GM06990 (cell line): Measurements from ENCODE around the gene ARSG.
"Not testable (repeated sequence)": the region's sequence is repeated elsewhere in the genome, so short reads cannot be mapped to it uniquely, and the experiment has no call there.

Experiments used
- DNase-seq: peaks from one replicate; pipeline ENCODE4 v3.0.0-alpha.2; 2011; ENCODE audit not compliant: insufficient read length; ENCODE audit errors: extremely low read depth
- H3K27me3 ChIP-seq: replicated peaks from 2 replicates; pipeline ENCODE4 v1.6.0; 2011; ENCODE audit warnings: low read length; ENCODE audit not compliant: control insufficient read depth, insufficient read depth
- H3K36me3 ChIP-seq: 2 replicates; pipeline ENCODE4 v1.5.1; 2011; ENCODE audit warnings: low read length; ENCODE audit not compliant: control insufficient read depth, insufficient read depth
- H3K4me3 ChIP-seq: replicated peaks from 2 replicates; pipeline ENCODE4 v1.5.1; 2011; ENCODE audit warnings: low read depth, mild to moderate bottlenecking, control low read depth, low read length
- TF ChIP-seq, protein P1 (sequence below): IDR thresholded peaks from 2 replicates; pipeline ENCODE4 v1.5.1; 2011; ENCODE audit warnings: low read length, control low read depth, mild to moderate bottlenecking, inconsistent platforms; ENCODE audit not compliant: insufficient read depth, poor library complexity, severe bottlenecking

ARSG gene

DNA sequence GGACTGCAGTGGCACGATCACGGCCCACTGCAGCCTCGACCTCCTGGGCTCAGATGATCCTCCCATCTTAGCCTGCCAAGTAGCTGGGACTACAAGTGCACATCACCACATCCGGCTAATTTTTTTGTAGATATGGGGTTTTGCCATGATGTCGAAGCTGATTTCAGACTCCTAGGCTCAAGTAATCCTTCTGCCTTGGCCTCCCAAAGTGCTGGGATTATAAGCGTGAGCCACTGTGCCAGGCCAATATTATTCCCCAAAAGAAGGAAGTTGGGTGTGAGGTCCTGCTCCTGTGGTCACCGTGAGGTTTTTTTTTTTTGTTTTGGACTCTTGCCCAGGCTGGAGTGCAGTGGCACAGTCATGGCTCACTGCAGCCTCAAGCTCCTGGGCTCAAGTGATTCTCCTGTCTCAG lies 41.9 kb upstream of the ARSG start:
- no peaks in the 10 kb centered on the region for H3K27me3 ChIP-seq
- TF ChIP-seq, protein P1, sequence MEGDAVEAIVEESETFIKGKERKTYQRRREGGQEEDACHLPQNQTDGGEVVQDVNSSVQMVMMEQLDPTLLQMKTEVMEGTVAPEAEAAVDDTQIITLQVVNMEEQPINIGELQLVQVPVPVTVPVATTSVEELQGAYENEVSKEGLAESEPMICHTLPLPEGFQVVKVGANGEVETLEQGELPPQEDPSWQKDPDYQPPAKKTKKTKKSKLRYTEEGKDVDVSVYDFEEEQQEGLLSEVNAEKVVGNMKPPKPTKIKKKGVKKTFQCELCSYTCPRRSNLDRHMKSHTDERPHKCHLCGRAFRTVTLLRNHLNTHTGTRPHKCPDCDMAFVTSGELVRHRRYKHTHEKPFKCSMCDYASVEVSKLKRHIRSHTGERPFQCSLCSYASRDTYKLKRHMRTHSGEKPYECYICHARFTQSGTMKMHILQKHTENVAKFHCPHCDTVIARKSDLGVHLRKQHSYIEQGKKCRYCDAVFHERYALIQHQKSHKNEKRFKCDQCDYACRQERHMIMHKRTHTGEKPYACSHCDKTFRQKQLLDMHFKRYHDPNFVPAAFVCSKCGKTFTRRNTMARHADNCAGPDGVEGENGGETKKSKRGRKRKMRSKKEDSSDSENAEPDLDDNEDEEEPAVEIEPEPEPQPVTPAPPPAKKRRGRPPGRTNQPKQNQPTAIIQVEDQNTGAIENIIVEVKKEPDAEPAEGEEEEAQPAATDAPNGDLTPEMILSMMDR, result no peak
- no peak for DNase-seq
- H3K4me3 ChIP-seq, result peak overlapping the region; percentile 27
- peaks cover 2% of the 10 kb centered on the region; the same call in 1 of the 2 replicates for H3K36me3 ChIP-seq

DNA sequence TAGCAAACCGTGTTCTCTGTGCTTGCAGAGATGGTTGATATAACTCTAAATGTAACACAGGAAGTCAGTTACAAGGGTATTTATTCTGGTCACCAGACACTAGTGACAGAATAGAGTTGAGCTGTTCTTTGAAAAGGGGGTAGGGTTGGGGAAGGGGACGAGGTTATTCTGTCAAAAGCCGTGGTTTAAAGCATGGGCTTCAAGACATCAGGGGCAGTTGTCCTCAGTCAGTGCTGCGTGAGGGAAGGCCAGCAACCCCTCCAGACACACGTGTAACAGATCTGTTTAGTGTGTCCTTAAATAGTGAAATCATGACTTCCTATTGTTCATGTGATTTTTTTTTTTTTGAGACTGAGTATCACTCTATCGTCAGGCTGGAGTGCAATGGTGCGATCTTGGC lies 37.9 kb upstream of the ARSG start:
- not testable (repeated sequence) for H3K27me3 ChIP-seq, H3K4me3 ChIP-seq, DNase-seq
- H3K36me3 ChIP-seq, result peaks cover 10% of the 10 kb centered on the region

DNA sequence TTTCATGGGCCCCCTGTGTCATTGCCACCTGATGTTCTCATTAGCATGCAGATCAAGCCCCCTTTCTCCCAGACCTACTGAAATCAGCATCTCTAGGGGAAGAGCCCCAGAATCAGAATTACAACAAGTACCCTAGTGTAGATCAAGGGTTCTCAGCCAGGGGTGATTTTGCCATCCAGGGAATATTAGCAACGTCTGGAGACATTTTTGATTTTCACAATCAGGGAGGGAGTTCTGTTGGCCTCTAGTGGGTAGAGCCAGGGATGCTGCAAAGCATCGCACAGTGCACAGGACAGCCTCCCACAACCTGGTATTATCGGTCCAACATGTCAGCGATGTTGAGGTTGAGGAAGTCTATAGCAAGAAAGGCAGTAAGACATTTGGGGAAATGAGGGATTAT lies 36.1 kb upstream of the ARSG start:
- no peak for DNase-seq
- Histone ChIP-seq H3K27me3 (no peaks in the 10 kb centered on the region), H3K36me3 (peaks cover 10% of the 10 kb centered on the region), H3K4me3 (no peak overlapping the region)
- TF ChIP-seq, protein P1, result no peak

DNA sequence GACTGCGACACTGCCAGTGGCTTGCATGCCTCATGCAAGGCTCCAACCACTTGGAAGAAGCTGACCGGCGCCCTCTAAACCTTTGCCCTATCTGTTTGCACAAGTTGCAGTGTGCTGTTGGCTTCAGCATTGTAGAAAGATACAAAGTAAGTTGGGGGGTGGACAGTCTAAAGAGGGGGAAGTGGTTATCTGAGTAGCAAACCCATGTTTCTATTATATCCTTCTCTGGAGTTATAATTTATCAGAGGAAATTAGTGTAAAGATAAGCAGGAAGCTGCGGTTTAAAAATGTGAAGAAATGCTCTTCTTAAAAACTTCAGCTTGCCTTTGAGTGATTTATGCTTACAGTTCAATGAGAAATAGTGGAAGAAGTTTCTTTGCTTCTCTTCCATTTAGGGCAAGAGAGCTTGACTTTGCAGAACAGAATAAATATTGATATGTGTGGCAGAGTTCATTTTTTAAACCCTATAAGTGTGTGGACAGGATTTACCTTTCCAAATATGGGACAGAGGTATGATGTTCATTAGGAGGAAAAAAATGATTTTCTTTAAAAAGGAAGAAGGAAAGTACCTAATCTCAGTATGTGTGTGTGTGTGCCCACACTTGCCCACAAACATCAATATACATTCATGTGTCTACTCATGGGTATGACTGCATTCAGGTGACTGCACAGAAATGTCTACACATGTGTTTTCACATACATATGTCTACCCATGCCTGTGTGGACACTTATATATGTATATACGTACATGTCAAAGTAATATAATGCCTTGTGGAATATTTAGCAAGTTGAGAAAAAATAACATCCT lies 35.4 kb upstream of the ARSG start:
- no peak overlapping the region for H3K4me3 ChIP-seq
- TF ChIP-seq, protein P1, result no peak
- no peaks in the 10 kb centered on the region for H3K27me3 ChIP-seq
- no peak for DNase-seq
- H3K36me3 ChIP-seq, result peaks cover 10% of the 10 kb centered on the region

DNA sequence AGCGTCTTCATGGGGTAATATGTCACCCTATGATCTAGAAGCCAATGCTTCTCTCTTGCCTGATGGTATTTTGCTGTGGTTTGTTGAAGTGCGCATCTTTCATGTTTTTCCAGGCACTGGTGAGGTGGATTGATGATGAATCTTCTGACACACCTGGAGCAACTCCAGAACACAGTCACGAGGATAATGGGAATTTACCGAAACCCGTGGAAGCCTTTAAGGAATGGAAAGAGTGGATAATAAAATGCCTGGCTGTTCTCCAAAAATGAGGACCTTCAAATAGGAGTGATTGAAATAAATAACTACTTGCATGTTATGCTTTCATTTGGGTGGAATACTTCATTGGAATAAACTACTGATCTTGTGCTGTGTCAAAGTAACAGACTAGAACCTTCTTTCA lies 34.6 kb upstream of the ARSG start:
- peaks cover 10% of the 10 kb centered on the region for H3K36me3 ChIP-seq
- not testable (repeated sequence) for H3K4me3 ChIP-seq, DNase-seq, H3K27me3 ChIP-seq

DNA sequence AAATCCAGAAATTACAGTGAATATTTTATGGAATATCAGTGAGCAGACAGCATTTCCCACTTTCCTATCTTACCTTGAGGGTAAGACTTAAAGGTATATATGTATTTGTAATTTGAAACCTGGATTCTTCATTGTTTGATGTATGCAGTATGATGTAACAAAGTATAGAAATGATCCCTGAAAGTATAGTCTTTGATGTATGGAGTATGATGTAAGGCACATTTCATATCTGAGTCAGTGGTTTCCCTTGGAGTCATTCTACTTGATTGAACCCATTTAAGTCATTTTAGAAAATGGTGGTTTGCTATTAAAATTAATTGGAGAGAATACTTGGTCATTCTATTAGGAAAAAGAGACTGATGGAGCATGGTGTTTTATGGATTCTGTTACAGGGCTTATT lies 33.4 kb upstream of the ARSG start:
- TF ChIP-seq, protein P1, result no peak
- Histone ChIP-seq H3K36me3 (peaks cover 10% of the 10 kb centered on the region), H3K4me3 (no peak overlapping the region), H3K27me3 (no peaks in the 10 kb centered on the region)
- no peak for DNase-seq

DNA sequence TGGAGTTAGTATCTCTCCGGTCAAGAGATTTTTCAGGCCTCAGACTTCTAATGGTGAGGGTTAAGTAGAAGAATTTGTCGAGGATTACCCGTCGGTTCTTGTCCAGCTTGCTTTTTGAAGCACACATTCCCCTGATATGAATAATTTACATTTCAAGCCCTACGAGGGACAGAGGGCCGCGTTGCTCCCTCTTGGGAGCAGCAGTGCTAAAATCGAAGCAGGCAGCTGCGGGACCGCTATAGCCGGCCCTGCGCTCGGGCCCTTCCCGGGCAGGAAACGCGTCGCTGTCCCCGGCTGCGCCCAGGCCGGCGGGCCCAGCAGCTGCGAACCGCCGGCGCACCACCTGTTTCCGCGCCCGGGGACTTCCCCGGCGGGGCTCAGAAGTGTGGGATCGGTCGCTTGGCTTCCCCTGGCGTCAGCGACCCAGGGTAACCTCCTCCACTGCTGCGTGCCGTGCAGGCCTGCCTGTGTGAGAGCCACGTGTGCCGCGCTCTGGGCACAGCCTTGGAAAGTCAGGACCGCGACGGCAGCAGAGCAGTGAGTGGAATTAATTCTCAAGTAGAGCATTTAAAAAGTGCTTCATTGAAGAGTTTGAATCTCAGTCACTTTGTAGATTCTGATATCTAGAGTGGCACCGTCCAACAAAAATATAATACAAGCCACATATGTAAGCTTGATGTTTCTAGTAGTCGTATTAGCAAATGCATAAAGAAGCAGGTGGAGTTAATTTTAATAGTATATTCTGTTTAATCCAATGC lies 32.2 kb upstream of the ARSG start:
- not testable (repeated sequence) for H3K36me3 ChIP-seq, H3K27me3 ChIP-seq
- DNase-seq, result peak; percentile 89
- peak overlapping the region; percentile 18 for H3K4me3 ChIP-seq

DNA sequence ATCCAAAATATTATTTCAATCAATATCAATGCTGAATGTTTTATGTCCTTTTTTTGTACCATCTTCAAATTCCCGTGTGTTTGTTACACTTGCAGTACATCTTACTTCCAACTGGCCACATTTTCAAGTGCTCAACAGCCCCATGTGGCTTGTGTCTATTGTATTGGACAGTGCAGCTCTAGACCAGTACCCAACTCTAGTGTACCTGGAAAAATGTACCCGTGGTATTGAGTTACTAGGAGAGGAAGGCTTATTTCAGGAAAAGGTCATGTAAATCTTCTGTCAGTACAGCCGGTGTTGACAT lies 31.7 kb upstream of the ARSG start:
- H3K36me3 ChIP-seq, DNase-seq, H3K27me3 ChIP-seq, H3K4me3 ChIP-seq: not testable (repeated sequence)
